ENCODE measurements around the gene MZT1. TPM values are rescaled to one million over a fixed set of nuclear protein-coding genes. Genes with fewer than 3 reads are reported as not detected.

Gene MZT1
- total RNA-seq, 1 experiment from 2014 or later: 9.8 TPM

GRCh38 chr13:72692884-72693514, 34.4 kb downstream of the MZT1 start:
- no peak for ATAC-seq
- Histone ChIP-seq H3K27me3 (ENCODE audit: control insufficient read depth, insufficient read depth, low read length) (no peaks in the 10 kb centered on the region), H3K4me3 (ENCODE audit: low read depth in 2 of 2, low read length in 2 of 2) (no peak overlapping the region), H3K36me3 (ENCODE audit: control insufficient read depth, insufficient read depth, low read length) (no peaks in the 10 kb centered on the region), H3K4me1 (ENCODE audit: control insufficient read depth, insufficient read depth, low read length) (no peaks in the 10 kb centered on the region), H3K9me3 (ENCODE audit: control insufficient read depth, insufficient read depth, low read depth, low read length) (no peaks in the 10 kb centered on the region), H3K27ac (ENCODE audit: low read length) (no peak overlapping the region)
- no peak for DNase-seq (ENCODE audit: low read depth, low spot score)
- in situ Hi-C loops (cut with HindIII; ENCODE audit: low pct_unique_long_range_greater_than_20kb, low sequenced_read_pairs) (no loop called here), intact Hi-C loops (cut with micrococcal nuclease; ENCODE audit: unreplicated experiment) (no loop called here)
- POLR2A ChIA-PET: no interaction called here
- no TSS peak for BruUV-seq (replicated peaks)
- CTCF ChIA-PET: no interaction called here
- TF ChIP-seq SIN3A (IDR thresholded peaks at IDR 0.05; ENCODE audit: borderline replicate concordance, insufficient read depth, low read depth, low read length) (no peak), TCF7L2 (IDR thresholded peaks at IDR 0.05; ENCODE audit: low read depth, low read length) (no peak), REST (IDR thresholded peaks at IDR 0.05; ENCODE audit: insufficient read depth in 1 of 2, low read depth in 2 of 2, low read length in 1 of 2) (no peak), POLR2AphosphoS5 (IDR thresholded peaks at IDR 0.05; ENCODE audit: low read depth, low read length) (no peak), CTCF (IDR thresholded peaks at IDR 0.05) (no peak)

- POLR2A ChIA-PET: no interaction called here
- BruUV-seq (replicated peaks): no TSS peak
- H3K27me3 ChIP-seq (ENCODE audit: control insufficient read depth, insufficient read depth, low read length): no peaks in the 10 kb centered on the region
- CTCF ChIA-PET: no interaction called here
- no peak overlapping the region for H3K4me3 ChIP-seq (ENCODE audit: low read depth in 2 of 2, low read length in 2 of 2)
- H3K36me3 ChIP-seq (ENCODE audit: control insufficient read depth, insufficient read depth, low read length): no peaks in the 10 kb centered on the region
- TF ChIP-seq CTCF (IDR thresholded peaks at IDR 0.05): no peak
- DNase-seq (ENCODE audit: low read depth, low spot score) (no peak), ATAC-seq (no peak)
- H3K9me3 ChIP-seq (ENCODE audit: control insufficient read depth, insufficient read depth, low read depth, low read length): no peaks in the 10 kb centered on the region
- in situ Hi-C loops (cut with HindIII; ENCODE audit: low pct_unique_long_range_greater_than_20kb, low sequenced_read_pairs): no loop called here
- H3K27ac ChIP-seq (ENCODE audit: low read length): no peak overlapping the region
- H3K4me1 ChIP-seq (ENCODE audit: control insufficient read depth, insufficient read depth, low read length): no peaks in the 10 kb centered on the region
- intact Hi-C loops (cut with micrococcal nuclease; ENCODE audit: unreplicated experiment): no loop called here
These were observed 38.2 kb downstream of the MZT1 start for GRCh38 chr13:72689181-72689696.

All from Panc1 (cell line).